Transverse colon (tissue), 4 donors: ENCODE data around the gene GFOD1. TPM values are rescaled to one million over a fixed set of nuclear protein-coding genes. Genes with fewer than 3 reads are reported as not detected.

Experiments
- DNase-seq: peaks from one replicate; pipeline ENCODE4 v3.0.0-alpha.2; 2019
- H3K27ac ChIP-seq, 4 donors: fragments of 200-600 bp; sonication (generic); 2 replicates each; pipeline ENCODE4 v1.5.1; 2016 to 2018; ENCODE audit warnings: inconsistent platforms in 4 of 4
- H3K27me3 ChIP-seq: fragments of 200-600 bp; sonication (generic); 2 replicates; pipeline ENCODE4 v1.5.1; 2017; ENCODE audit warnings: inconsistent platforms
- H3K36me3 ChIP-seq, 4 donors: fragments of 200-600 bp; sonication (generic); 2 replicates each; pipeline ENCODE4 v1.5.1; 2017 to 2019; ENCODE audit warnings: inconsistent platforms in 4 of 4
- H3K4me1 ChIP-seq, 4 donors: fragments of 200-600 bp; sonication (generic); 2 replicates each; pipeline ENCODE4 v1.5.1; 2017 to 2020; ENCODE audit warnings: inconsistent platforms in 4 of 4
- H3K4me3 ChIP-seq, 4 donors: fragments of 200-600 bp; sonication (generic); 1 replicate in 1 of 4; 2 replicates in 3 of 4; pipeline versions ENCODE4 v1.5.1 to v1.6.1; 2017 to 2019; ENCODE audit warnings: inconsistent platforms in 4 of 4
- H3K9me3 ChIP-seq, 2 donors: fragments of 200-600 bp; sonication (generic); 2 replicates each; pipeline ENCODE4 v1.5.1; 2017 to 2019; ENCODE audit warnings: inconsistent platforms in 2 of 2
- CTCF ChIP-seq, 5 experiments: fragments of 200-600 bp in 3 of 5; fragments of 450-650 bp in 2 of 5; sonication (generic) in 3 of 5; IDR thresholded peaks; 1 replicate in 2 of 5; 2 replicates in 3 of 5; pipeline ENCODE4 v1.5.1; 2016 to 2017; ENCODE audit warnings: antibody characterized with exemption in 5 of 5, inconsistent platforms in 3 of 5, mild to moderate bottlenecking in 2 of 5, moderate library complexity in 1 of 5
- EP300 ChIP-seq: sonication (generic); formaldehyde crosslinking; IDR thresholded peaks from one replicate; pipeline ENCODE4 v1.6.1; 2017; ENCODE audit warnings: antibody characterized with exemption, low read depth
- POLR2A ChIP-seq: fragments of 450-650 bp; IDR thresholded peaks from one replicate; pipeline ENCODE4 v1.6.1; 2016; ENCODE audit warnings: antibody characterized with exemption, mild to moderate bottlenecking, moderate library complexity
- POLR2AphosphoS5 ChIP-seq, 3 donors: sonication (generic); formaldehyde crosslinking; IDR thresholded peaks; one replicate each; pipeline ENCODE4 v1.6.1; 2016; ENCODE audit warnings: antibody characterized with exemption in 3 of 3
- WGBS, 2 donors: methylation state at CpG; one replicate each; pipeline ENCODE4 v1.1.5; 2018; ENCODE audit warnings: low coverage in 1 of 2; 5-methylcytosine and 5-hydroxymethylcytosine counted together
- in situ Hi-C, 4 donors: fragments of 200-750 bp; cut with MboI; loops; one replicate each; pipeline versions ENCODE4 v1.15.0 to v1.15.1; 2017; ENCODE audit warnings: low sequenced_read_pairs in 3 of 4, low pct_ligation_motif_present in 1 of 4, low pct_unique_long_range_greater_than_20kb in 1 of 4
- intact Hi-C: fragments of 100-400 bp; cut with DNase I; formaldehyde crosslinking; loops from one replicate; pipeline ENCODE4 v1.15.1; 2023; ENCODE audit warnings: low total_unique reads
- total RNA-seq, 4 donors: library from RNA; depleted of rRNA; stranded (reverse); fragments of >200 nt; gene quantifications; one replicate each; pipeline ENCODE4 v1.1.0, GENCODE V29; 2016

GFOD1 gene
- total RNA-seq, 4 donors from 2014 or later = 8.4 to 36.7 (median 19.9) TPM

DNA sequence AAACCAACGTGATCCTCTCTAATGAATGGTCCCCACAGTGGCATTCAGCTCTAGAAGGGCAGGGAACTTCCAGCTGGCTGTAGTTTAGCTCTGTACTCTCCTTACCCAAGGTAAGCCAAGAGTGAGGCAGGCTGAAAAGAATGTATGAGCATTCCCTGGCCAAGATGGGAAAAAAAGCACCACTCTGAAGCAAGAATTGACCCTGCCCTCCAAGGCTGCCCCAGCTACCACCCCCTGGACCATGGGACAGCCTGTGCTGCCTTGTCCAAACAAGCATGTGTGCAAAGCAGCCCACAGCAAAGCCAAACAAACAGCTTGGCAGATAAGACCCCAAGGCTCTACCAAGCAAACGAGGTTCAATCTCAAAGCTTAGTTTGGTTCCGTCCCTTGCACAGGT, 73.9 kb downstream of the GFOD1 start:
- H3K27me3 ChIP-seq = no peaks in the 10 kb centered on the region
- H3K4me1 ChIP-seq = peaks cover 0 to 26% (median 8%) of the 10 kb centered on the region in 4 donors
- no peak overlapping the region for H3K4me3 ChIP-seq
- intact Hi-C loops (no loop called here), in situ Hi-C loops (no loop called here)
- H3K36me3 ChIP-seq = no peaks in the 10 kb centered on the region
- TF ChIP-seq POLR2AphosphoS5 (IDR thresholded peaks at IDR 0.05) (peak in 1 of 3 donors; percentile 10), EP300 (no peak), CTCF (IDR thresholded peaks at IDR 0.05) (no peak)
- DNase-seq = no peak
- H3K27ac ChIP-seq = peak overlapping the region in 3 of 4 donors; percentile 9 to 52 (median 22)
- H3K9me3 ChIP-seq = no peaks in the 10 kb centered on the region
- 92% methylated on average over 3 of the region's 3 CpGs; no CpG with 5 or more reads in 1 of the 2 donors for whole genome bisulfite sequencing, 2 donors

DNA sequence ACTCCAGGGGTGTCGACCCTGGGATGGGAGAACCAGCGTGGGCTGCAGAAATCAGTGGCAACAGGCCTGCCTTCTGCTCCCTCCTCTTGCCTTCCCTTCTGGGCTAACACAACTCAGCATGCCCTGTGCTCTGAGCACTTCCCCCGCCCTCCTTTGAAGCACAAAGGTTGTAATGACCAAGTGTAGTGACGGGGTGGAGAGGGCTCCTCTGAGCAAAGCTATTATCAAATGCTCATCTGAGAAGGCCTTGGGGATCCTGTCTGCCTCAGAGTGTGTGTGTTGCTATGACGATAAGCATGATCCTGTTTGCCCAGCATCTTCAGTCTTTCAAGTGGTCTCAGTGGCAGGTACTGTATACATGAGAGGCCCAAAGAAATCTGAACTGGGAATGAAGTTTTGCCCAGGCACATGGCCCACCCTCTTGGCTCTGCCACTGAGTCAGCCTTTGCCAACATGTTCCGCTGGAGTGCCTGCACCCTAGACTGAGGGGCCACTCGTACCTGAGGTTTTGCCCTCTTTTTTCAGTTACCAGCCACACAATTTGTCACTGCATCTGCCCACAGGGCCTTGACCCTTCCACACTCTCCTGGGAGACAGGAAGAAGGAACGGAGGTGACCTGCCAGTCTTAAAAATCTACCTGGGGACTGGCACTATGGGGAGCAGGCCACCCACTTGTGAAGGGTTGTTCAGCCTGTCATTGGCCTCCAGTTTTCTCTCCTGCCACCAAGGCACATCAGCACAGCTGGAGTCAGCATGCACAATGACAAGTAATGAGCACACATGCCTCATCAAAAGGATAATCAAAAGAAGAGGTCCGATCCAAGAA, 74.5 kb downstream of the GFOD1 start:
- 89 to 100% methylated on average over 3 to 9 of the region's 9 CpGs for WGBS, 2 donors
- intact Hi-C loops (no loop called here), in situ Hi-C loops (no loop called here)
- no peak overlapping the region for H3K4me3 ChIP-seq
- H3K9me3 ChIP-seq = no peaks in the 10 kb centered on the region
- no peak for DNase-seq
- TF ChIP-seq EP300 (no peak), POLR2AphosphoS5 (IDR thresholded peaks at IDR 0.05) (no peak), POLR2A (no peak), CTCF (IDR thresholded peaks at IDR 0.05) (no peak)
- no peaks in the 10 kb centered on the region for H3K27me3 ChIP-seq
- H3K4me1 ChIP-seq = peaks cover 0 to 32% (median 10%) of the 10 kb centered on the region in 4 donors
- no peaks in the 10 kb centered on the region for H3K36me3 ChIP-seq
- peak overlapping the region in 1 of 4 donors; percentile 52 for H3K27ac ChIP-seq

- Histone ChIP-seq H3K9me3 (no peaks in the 10 kb centered on the region), H3K4me1 (peaks cover 0 to 38% (median 13%) of the 10 kb centered on the region in 4 donors), H3K27ac (peak overlapping the region in 1 of 4 donors; percentile 52), H3K4me3 (no peak overlapping the region), H3K36me3 (no peaks in the 10 kb centered on the region), H3K27me3 (no peaks in the 10 kb centered on the region)
- in situ Hi-C loops (no loop called here), intact Hi-C loops (no loop called here)
- WGBS, 2 donors = 88 to 94% methylated on average over 3 to 5 of the region's 5 CpGs
- no peak for DNase-seq
- TF ChIP-seq POLR2AphosphoS5 (IDR thresholded peaks at IDR 0.05) (no peak), EP300 (no peak), CTCF (IDR thresholded peaks at IDR 0.05) (no peak)
These were observed 75.2 kb downstream of the GFOD1 start for GRCh38 chr6:13412211-13412610.

DNA sequence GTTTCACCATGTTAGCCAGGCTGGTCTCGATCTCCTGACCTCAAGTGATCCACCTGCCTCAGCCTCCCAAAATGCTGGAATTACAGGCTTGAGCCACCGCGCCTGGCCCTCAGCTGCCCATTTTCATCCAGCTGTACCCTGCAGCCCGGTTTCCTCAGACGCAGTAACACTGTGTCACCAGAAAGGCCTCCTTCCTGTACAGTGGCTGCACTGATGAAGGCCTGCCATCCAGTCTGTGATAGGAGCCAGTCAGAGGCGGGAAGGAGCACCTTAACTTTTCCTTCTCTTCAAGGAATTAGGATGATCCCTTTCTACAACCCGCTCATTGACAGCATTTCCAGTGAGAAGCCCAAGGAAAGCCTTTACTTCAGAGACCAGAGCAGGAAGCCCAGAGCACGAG, 75.9 kb downstream of the GFOD1 start:
- no peak for DNase-seq
- peak overlapping the region in 2 of 4 donors; percentile 3 to 7 for H3K27ac ChIP-seq
- TF ChIP-seq POLR2AphosphoS5 (IDR thresholded peaks at IDR 0.05) (no peak), CTCF (IDR thresholded peaks at IDR 0.05) (no peak), EP300 (no peak), POLR2A (no peak)
- intact Hi-C loops (no loop called here), in situ Hi-C loops (no loop called here)
- WGBS, 2 donors = 95 to 100% methylated on average over 2 to 8 of the region's 8 CpGs
- H3K4me1 ChIP-seq = peaks cover 0 to 44% (median 16%) of the 10 kb centered on the region in 4 donors
- no peak overlapping the region for H3K4me3 ChIP-seq
- H3K36me3 ChIP-seq = no peaks in the 10 kb centered on the region
- no peaks in the 10 kb centered on the region for H3K9me3 ChIP-seq
- no peaks in the 10 kb centered on the region for H3K27me3 ChIP-seq
